NOMO-1 treated with dmso at 0.1 percent for 144 hours (cell line): ENCODE data around the gene TLE2.
"Not testable (repeated sequence)": the region's sequence is repeated elsewhere in the genome, so short reads cannot be mapped to it uniquely, and the experiment has no call there.

Source experiments
- DNase-seq: peaks from one replicate; lab custom pipeline; 2025; ENCODE audit not compliant: unreplicated experiment; lab: John Stamatoyannopoulos, UW

Gene TLE2

DNA sequence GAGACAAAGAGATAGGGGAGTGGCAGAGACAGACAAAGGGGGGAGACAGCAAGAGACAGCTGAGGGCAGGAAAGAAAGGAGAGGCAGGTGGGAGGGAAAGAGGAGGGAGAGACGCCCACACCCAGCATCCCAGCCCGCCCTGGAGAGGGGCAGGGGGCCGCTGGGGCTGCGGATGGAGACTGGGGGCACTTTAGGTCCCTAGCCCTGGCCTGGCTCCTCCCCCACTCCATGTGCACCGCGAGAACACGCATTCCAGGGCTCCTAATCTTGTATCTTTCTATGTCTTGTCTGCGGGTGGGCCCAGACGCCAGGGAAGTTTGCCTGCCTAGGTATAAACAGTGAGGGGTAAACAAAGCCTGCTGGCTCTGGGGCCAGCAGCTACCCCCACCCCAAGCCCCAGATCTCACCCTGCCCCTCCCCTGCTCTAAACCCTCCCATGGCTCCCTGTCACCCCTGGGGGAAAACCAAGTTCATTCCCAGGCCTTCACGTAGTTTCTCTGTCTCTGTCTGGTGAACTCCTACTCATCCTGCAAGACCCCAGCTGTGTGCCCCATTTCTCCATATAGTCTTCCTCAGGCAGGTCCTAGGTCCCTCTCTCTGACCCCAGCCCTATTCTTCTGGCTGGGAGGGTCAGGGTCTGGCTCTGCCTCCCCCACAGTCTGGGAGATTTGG, 27.5 kb upstream of the TLE2 start:
- no peak for DNase-seq

DNA sequence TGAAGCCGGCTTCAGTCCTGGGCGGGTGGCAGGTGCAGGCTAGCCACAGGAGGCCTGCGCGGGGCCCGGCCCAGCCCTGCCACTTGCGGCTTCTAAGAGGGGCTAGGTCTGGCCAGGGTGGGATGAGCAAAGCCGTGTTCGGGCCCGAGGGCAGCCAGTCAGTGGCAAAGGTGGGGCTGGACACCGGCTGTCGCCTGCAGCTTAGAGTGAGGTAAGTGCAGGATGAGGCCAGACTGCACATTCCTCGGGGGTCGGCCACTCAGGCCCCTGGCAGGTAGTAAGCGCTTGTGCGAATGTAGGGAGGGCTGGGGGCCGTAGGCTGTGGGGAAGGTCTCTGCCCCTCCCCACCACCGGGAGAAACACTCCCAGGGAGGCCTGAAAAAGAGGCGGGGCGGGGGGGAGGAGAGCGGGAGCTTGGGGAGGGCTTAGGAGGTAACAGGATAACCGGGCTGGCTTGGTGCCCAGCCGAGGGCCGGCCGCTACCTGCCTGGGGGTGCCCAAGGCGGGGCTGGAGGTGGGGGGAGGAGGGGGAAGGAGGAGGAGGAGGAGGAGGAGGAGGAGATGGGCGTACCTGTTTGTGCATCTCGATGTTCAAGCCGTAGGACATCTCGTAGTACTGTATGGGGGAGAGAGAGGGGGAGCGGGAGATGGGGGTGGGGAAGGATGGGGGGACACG, 26.8 kb upstream of the TLE2 start:
- DNase-seq = no peak

DNA sequence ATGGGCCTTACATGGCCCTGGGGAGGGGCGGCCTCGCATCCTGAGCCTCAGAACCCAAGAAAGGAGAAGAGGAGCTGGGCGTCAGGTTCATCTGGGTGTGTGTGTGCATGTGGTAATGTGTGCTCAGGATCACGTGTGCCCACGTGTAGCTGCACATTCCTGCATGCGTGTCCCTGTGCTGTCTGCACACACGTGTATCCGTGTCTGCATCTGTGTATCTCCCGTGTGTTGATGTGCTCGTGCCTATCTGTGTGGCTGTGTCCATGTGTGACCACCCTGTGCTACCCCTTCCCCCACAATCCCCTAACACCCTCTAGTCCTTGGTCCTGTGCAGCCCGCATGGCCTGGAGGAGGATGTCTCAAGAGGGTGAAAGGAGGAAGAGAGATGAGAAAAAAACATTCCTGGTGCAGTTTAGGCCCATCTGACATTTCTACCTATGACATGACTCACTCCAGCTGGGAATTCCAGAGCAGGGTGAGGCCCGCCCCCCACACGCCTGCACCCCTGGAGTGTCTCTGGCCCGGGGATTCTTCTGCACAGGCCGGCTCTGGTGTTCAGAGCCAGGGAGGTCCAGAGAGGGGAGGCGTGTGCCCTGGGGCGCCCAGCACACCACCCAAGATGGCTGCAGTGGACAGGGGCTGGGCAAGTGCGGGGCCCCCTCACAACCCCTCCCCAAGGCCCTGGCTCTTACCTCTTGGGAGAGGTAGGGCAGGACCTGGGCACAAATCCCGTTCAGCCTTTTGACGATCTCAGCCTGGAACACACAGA, 26.1 kb upstream of the TLE2 start:
- DNase-seq = no peak

DNA sequence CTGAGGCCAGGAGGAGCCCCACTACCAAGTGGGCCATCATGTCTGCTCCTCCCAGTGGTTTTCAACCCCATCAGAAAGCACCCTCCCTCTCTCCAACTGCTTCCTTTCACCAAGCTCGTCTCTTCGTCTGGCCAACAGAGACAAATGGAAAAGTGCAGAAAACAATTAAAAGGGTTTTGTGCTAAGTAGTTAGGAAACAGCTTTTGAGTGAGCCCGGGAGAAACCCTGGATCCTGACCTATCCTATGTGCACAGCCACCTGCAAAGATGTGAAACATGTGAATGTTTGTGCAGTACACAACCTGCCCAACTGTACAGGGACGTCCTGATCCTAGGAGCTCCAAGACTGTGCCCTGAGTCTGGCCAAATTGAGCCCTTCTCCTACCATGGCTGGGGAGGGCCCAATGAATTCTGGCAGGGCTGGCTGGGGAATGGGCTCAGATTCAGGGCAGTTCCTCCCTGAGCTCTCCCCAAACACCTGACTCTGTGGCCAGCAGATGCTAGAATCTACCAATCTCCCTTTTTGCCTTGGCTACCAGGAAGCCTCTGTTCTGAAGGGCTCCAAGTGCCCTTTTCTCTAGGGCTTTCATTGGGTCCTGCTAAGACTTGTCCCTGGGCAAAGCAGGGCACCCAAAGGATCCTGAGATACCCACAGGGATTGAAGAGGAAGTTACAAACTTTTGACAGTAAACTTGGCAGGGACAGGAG, 25.3 kb upstream of the TLE2 start:
- no peak for DNase-seq

DNA sequence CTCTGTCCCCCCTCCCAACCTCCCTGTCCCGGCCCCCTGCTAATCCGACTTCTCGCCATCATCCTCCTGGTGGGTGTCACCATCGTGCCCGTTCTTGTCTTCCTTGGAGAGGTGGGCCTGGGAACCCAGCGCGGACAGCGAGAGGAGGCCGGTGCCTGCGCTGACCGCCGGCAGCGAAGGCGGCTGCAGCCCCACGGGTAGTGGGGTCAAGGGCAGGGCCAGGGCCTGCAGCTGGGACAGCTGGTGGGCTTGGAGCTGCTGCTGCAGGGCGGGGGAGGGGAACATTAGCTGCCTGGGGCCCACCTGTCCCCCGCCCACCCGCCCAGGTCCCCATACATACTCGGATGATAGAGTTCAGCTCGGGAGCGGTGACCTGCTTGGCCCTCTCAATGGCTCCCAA, 24.7 kb upstream of the TLE2 start:
- DNase-seq = no peak

DNA sequence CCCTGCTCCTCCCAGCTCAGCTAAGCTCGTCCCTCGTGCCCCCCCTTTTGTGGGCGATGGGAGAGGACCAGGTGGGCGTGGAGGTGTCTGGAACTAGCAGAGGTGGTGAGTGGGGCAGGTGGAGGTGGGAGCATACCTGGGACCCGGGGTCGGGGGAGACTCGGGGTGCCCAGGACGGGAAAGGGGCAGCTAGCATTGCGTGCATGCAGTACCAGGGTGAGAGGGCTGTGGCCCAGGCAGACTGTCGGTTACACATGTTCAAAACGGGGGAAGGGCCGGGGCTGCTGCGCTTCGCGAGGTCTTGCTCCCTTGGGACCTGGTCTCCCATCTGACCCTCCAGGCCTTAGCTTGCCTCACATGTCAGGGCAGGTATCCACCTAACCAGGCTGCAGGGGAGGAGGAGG, 24.1 kb upstream of the TLE2 start:
- no peak for DNase-seq

DNA sequence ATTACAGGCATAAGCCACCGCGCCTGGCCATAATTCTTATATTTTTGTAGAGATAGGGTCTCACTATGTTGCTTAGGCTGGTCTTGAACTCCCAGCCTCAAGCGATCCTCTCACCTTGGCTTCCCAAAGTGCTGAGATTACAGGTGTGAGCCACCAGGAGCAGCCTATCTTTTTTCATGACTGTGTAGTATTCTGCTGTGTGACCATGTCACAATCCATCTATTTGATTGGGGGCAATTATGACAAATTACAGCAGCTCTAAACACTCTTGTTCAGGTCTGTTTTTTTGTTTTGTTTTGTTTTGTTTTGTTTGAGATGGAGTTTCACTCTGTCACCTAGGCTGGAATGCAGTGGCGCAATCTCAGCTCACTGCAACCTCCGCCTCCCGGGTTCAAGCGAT, 20.9 kb upstream of the TLE2 start:
- DNase-seq = not testable (repeated sequence)

DNA sequence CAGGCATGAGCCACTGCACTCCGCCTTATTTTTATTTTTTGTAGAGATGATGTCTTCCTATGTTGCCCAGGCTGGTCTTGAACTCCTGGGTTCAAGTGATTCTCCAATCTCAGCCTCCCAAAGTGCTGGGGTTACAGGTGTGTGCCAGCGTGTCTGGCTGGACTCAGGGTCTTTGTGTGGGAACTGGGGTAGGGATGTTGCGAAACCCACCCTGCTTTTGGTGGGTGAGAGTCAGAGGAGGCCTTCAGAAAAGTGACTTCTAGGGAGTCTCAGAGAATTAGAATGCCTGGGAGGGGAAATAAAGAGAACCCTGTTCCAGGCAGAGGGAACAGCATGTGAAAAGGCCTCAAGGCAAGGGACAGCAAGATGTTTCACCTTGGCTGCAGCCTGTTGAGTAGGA, 20.0 kb upstream of the TLE2 start:
- no peak for DNase-seq

DNA sequence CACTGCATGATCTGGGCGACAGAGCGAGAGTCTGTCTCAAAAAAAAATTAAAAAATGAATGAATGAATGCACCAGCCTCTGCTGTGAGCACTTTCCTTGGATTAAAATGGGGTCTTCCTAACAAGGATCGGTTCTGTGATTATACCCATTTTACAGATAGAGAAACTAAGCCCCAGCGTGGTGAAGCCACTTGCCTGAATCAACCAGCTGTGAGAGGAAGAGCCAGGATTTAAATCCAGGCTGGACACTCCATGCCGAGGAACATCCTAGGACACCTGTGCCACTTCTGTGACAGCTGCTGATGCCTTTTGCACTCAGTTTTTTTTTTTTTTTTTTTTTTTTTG, 19.1 kb upstream of the TLE2 start:
- no peak for DNase-seq

DNA sequence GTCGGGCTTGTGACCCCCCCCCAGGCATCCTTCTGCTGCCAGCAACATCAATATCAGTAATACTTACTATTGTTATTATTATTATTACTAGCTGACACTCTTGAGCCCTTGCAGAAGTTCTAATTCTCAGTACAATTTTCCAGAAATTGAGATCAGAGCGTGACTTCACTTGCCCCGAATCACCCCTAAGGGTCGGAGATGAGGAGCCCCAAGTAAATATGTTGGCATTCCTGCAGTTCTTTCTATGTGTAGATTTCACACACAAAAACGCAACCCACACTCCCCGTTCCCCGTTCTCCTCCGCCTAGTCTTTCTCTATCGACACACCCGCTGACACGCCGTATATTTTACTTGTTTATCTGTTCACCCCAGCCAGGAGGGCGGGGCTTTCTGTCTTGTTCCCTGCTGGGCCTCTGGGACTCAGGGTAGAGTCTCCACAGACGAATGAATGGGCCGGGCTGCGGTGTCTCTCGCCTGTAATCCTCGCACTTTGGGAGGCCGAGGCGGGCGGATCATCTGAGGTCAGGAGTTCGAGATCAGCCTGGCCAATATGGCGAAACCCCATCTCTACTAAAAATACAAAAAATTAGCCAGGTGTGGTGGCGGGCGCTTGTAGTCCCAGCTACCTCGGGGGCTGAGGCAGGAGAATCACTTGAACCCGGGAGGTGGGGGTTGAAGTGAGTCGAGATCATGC, 18.6 kb upstream of the TLE2 start:
- peak; percentile 73 for DNase-seq

DNA sequence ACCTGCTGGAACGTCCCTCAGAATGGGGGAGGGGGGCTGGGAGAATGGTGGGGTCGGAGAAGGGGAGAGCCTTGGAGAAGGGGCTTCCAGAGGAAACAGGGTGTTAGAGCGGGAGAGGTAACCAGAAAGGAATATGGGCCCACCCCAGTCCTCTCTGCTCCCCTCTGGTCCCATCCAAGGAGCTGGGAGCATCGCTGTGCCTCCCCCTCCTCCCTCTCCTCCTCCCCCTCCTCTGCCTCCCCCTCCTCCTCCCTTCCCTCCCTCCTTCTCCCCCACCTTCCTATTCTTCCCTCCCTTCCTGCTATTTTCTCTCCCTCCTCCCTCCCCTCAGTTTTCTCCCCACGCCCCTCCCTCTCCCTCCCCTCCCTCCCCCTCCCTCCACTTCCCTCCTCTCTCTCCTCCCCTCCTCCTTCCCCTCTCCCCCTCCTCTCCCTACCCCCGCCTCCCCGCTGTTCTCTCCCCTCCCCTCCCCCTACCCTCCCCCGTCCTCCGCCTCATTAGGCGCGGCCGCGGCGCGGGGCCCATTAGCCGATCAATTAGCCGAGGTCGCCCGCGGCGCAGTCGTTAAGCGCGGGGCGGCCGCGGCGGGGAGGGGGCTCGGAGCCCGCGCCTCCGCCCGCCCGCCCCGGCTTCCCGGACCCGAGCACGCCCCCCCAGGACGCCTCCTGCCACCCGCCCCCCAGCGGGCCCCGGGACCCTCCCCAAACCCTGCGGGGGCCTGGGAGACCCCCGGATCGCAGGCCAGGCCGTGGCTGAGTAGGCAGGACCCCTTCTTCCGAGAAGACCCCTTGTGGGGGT, 17.8 kb upstream of the TLE2 start:
- no peak for DNase-seq

DNA sequence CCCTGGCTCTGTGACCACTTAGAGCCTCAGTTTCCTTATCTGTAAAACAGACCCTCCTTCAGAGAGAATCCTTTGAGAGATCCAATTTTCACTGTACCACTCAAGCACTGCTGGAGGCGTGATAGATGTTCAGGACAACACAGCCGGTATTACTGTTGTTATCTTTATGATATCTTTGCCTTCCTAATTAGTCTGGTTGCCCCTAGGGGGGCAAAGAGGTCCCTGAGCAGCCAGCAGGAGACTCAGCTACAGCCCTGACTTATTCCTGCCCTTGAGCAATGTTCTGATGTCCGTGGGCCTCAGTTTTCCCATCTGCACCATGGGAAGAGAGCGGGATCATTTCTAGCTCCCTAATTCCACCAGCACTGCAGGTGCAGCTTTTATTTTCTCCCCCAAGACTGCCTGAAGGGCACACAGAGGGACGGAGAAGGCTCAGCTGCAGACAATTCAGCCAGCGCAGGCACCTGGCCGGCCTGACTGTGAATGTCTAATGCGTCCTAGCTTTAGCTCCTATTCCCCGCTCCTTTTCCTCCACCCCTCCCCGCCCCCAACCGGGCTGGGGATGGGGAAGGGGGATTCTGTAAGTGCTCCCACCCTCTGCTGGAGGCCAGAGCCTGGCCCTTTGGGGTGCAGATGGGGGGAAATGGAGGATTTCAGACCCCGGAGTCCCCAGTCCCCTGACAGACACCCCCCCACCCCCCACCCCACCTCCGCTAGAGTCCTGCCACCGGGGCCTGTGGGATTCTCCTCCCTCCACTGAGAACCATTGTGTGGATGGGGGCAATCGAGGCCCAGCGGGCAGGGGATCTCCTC, 17.0 kb upstream of the TLE2 start:
- no peak for DNase-seq

DNA sequence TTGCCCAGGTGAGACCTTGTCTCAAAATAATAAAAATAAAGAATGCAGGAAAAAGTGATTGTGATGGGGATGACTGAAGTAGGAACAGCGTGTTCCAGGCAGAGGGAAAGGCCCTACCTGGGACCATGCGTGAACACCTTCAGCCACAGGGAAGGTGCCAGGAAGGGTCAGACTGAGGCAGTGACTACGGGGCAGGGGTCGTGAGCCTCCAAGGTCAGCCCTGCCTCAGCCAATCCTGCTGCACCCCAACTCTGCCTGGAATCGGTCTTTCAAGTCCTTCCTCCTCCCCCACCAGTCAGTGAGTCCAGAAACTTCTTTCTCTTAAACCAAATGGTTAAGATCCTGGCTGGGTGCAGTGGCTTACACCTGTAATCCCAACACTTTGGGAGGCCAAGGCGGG, 16.1 kb upstream of the TLE2 start:
- DNase-seq = no peak

DNA sequence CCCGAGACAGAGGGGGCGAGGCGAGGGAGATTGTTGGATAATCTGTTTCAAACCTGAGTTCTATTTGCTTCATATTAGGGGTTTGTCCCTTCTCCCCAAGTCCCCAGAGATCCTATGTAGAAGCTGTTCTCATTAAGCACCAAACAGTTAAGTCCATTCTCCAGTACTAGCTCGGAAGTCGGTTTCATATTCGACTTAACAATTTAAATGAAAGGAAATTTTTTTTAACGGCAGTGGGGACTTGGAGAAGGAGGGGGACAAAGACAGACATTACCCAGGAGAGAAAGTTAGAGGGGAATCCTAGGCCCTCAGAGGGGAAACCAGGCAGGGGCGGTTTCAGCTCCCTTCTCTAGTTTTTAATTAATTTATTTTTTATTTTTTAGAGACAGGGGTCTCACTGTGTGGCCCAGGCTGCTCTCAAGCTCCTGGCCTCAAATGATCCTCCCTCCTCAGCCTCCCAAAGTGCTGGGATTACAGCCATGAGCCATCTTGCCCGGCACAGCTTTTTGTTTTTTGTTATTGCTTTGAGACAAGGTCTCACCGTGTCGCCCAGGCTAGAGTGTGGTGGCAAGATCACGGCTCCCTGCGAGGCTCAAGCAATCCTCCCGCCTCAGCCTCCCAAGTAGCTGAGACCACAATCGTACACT, 13.7 kb upstream of the TLE2 start:
- no peak for DNase-seq

DNA sequence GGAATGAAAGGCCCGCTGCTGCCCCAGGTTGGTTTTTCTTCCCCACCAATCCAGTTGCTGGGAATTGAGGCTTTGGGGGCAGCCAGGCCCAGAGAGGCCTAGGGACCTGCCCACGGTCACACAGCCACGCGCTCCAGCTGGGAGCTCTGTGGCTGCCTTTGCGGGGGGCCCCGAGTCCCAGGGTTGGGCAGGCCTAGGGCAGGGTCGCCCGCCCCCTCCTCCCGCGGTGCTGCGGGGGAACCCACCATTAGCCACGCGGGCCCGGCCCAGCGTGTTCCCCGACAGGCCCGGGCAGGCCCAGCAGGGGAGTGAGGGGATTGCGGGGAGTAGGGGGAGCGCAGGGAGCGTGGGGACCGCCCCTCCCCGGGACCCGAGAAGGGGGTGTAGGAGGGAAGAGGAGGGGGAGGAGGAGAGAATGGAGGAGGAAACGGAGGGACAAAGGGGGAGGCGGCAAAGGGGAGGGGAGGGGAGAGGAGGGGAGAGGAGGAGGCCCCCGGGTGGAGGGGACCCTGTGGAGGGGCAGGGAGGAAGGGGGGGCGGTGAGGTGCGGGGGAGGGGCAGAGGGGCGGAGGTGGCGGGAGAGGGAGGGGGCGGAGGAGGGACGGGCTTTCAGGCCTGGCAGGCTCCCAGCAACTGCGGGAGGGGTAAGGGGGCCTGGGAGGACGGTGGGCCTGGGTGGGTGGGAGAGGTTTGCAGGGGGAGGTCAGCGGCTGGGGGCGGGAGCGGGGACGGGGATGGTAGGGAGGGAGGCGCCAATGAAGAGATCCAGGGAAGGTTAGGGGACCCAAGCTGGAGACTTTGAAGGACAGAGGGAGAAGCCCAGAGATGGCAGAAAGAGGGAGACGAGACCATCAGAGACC, 12.9 kb upstream of the TLE2 start:
- DNase-seq = no peak

DNA sequence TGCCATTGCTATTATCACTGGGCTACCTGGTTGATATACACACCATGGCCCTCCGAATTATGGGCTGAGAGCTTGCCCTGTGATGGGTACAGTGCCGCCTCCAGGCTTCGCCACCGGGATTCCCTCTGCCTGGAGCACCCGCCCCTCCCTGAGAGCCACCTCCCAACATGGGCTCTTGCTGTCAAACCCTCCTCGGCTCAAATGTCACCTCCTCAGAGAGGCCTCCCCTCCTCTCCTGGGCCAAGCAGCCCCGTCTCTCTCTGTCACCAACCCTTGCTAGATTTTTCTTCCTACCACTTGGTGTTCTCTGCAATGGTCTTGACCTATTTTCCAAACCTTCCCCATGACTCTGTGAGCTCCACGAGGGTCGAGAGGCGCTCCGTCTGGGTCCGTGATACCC, 12.2 kb upstream of the TLE2 start:
- DNase-seq = no peak

DNA sequence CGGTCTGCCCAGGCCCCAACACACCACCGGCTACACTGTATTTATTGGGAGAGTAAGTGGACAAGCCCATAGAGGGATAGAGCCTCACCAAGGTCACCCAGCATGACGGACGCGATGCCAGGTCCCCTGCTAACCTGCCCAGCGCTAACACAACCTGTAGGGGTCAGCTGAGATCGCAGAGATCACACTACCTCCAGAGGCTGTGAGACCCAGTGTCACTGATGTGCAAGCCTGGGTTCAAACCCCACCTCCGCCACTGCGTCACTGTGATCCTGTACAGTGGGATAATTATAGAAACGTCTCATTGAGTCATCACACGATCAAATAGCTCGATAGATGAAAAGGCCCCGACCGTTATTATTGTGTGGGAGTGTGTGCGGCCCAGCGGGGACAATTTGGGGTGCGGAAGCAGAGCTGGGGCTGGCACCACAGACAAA, 10.6 kb upstream of the TLE2 start:
- no peak for DNase-seq

DNA sequence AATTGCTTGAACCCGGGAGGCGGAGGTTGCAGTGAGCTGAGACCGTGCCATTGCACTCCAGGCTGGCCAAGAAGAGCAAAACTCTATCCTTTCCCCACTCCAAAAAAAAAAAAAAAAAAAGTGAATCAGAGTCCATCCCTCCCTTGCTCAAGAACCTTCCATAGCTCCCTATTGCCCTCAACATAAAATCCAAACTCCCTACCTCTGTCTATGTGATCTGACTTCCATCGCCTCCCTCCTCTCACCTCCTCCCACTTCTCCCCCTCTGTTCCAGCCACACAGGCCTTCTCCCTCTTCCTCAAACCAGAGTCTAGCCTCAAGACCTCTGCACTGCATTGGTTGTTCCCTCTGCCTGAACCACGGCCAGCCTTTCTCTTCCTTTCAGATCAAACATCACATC, 10.0 kb upstream of the TLE2 start:
- no peak for DNase-seq
